Neuronal stem cell (in vitro differentiated cells): ENCODE data around the gene CHST8.

Experiments used
- DNase-seq: peaks from one replicate; pipeline ENCODE4 v3.0.0-alpha.2; 2013; ENCODE audit warnings: low spot score
- H2AFZ ChIP-seq: one replicate; pipeline ENCODE4 v1.6.1; 2013; ENCODE audit warnings: mild to moderate bottlenecking, low read length, inconsistent platforms
- H2AK5ac ChIP-seq: 2 replicates; pipeline ENCODE4 v1.6.1; 2013; ENCODE audit warnings: low read depth, mild to moderate bottlenecking, inconsistent platforms, low read length, moderate library complexity, mixed read lengths
- H2BK120ac ChIP-seq: 2 replicates; pipeline ENCODE4 v1.6.1; 2013; ENCODE audit warnings: low read depth, mild to moderate bottlenecking, inconsistent platforms, low read length, moderate library complexity, mixed read lengths
- H2BK12ac ChIP-seq: one replicate; pipeline ENCODE4 v1.6.1; 2013; ENCODE audit warnings: low read length, inconsistent platforms
- H2BK15ac ChIP-seq: 2 replicates; pipeline ENCODE4 v1.6.1; 2013; ENCODE audit warnings: mild to moderate bottlenecking, low read length, inconsistent platforms, mixed read lengths
- H2BK5ac ChIP-seq: one replicate; pipeline ENCODE4 v1.6.1; 2013; ENCODE audit warnings: inconsistent platforms, mild to moderate bottlenecking, low read length, moderate library complexity
- H3K14ac ChIP-seq: one replicate; pipeline ENCODE4 v1.6.1; 2013; ENCODE audit warnings: low read length, inconsistent platforms
- H3K18ac ChIP-seq: 2 replicates; pipeline ENCODE4 v1.6.1; 2013; ENCODE audit warnings: low read length, inconsistent platforms
- H3K23ac ChIP-seq: 2 replicates; pipeline ENCODE4 v1.6.1; 2013; ENCODE audit warnings: low read depth, mild to moderate bottlenecking, mixed read lengths, low read length, inconsistent platforms; ENCODE audit not compliant: poor library complexity
- H3K27ac ChIP-seq: replicated peaks from 3 replicates; pipeline ENCODE4 v1.5.1; 2013; ENCODE audit warnings: low read length, inconsistent platforms
- H3K27me3 ChIP-seq, 3 experiments: 2 replicates each; pipeline ENCODE4 v1.6.1; 2013; ENCODE audit warnings: low read length in 3 of 3, mild to moderate bottlenecking in 2 of 3, inconsistent platforms in 1 of 3, low read depth in 1 of 3, mixed read lengths in 1 of 3, moderate library complexity in 1 of 3; ENCODE audit not compliant: control insufficient read depth in 3 of 3, insufficient read depth in 3 of 3
- H3K36me3 ChIP-seq, 2 donors: replicated peaks in 1 of 2; 2 replicates each; pipeline ENCODE4 v1.6.1; 2013; ENCODE audit warnings: low read length in 2 of 2; ENCODE audit not compliant: control insufficient read depth in 2 of 2, insufficient read depth in 2 of 2
- H3K4ac ChIP-seq: 2 replicates; pipeline ENCODE4 v1.6.1; 2013; ENCODE audit warnings: inconsistent platforms, mild to moderate bottlenecking, low read length, moderate library complexity
- H3K4me1 ChIP-seq, 2 donors: 1 replicate in 1 of 2; 2 replicates in 1 of 2; pipeline ENCODE4 v1.6.1; 2013; ENCODE audit warnings: low read length in 2 of 2, low read depth in 1 of 2; ENCODE audit not compliant: control insufficient read depth in 2 of 2, insufficient read depth in 1 of 2
- H3K4me2 ChIP-seq: one replicate; pipeline ENCODE4 v1.6.1; 2013; ENCODE audit warnings: mild to moderate bottlenecking, low read length, inconsistent platforms; ENCODE audit not compliant: insufficient read depth, poor library complexity, severe bottlenecking
- H3K4me3 ChIP-seq, 2 donors: 2 replicates each; pipeline ENCODE4 v1.5.1; 2013; ENCODE audit warnings: low read length in 2 of 2, mild to moderate bottlenecking in 2 of 2, inconsistent platforms in 1 of 2, moderate library complexity in 1 of 2
- H3K79me1 ChIP-seq: one replicate; pipeline ENCODE4 v1.6.1; 2013; ENCODE audit warnings: low read depth, mild to moderate bottlenecking, inconsistent platforms, low read length, moderate library complexity
- H3K9ac ChIP-seq: one replicate; pipeline ENCODE4 v1.6.1; 2013; ENCODE audit warnings: mild to moderate bottlenecking, low read depth, low read length, inconsistent platforms; ENCODE audit not compliant: poor library complexity
- H3K9me3 ChIP-seq, 2 donors: replicated peaks in 1 of 2; 2 replicates each; pipeline versions ENCODE3 to v1.6.1; 2013; ENCODE audit warnings: low read length in 2 of 2, mild to moderate bottlenecking in 2 of 2, inconsistent platforms in 1 of 2, low read depth in 1 of 2, mixed read lengths in 1 of 2, moderate library complexity in 1 of 2; ENCODE audit not compliant: control insufficient read depth in 2 of 2, insufficient read depth in 1 of 2
- H4K8ac ChIP-seq: one replicate; pipeline ENCODE4 v1.6.1; 2013; ENCODE audit warnings: low read depth, mild to moderate bottlenecking, inconsistent platforms, low read length, moderate library complexity
- H4K91ac ChIP-seq: one replicate; pipeline ENCODE4 v1.6.1; 2013; ENCODE audit warnings: low read length, low read depth, mild to moderate bottlenecking, inconsistent platforms; ENCODE audit not compliant: poor library complexity
- WGBS, 2 donors: extraction: QIAGEN DNeasy Blood & Tissue Kit; methylation state at CpG; one replicate each; pipeline ENCODE4 v1.1.7; 2013; ENCODE audit warnings: missing lambda C conversion rate in 2 of 2, mixed read lengths in 1 of 2; ENCODE audit not compliant: insufficient read length in 2 of 2, insufficient replicate concordance in 1 of 2; ENCODE audit errors: extremely low coverage in 2 of 2; 5-methylcytosine and 5-hydroxymethylcytosine counted together

The CHST8 gene

DNA sequence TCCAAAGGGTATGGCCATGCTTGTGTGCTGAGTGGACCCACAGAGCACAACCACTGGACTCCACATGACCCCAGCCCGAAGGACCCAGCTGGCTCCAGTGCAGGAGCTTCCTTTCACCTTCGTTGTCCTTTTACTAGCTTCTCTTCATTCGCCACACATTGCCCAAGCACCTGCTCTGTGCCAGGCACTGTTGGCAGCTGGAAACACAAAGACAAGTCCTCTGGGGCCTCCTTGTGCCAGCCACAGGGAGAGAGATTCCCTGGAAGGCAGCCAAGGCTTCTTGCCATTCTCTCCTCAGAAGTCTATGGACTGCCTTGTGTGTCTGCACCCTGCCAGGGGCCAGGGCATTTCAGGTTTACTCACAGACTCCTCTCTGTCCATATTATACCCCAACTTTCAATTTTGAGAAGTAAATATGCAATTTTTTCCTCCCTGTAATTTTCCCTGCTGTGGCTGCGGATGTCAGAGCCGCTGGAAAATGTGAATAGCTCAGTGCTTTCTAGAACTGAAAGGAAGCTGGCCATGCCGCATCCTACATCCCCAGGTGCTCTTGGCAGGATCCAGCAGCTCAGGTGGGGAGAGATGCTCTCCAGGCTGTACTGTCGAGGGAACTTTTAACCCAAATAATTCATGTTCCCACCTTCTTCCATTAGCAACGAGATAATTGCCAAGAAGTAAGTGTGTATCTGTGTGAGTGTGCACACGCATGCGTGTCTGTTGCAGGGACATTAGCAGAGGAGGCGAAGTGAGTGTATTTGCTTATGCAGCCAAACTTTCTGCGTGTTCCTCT, 57.2 kb downstream of the CHST8 start:
- Histone ChIP-seq H4K8ac (no peak overlapping the region), H3K27ac (no peak overlapping the region), H3K9ac (no peak overlapping the region), H4K91ac (no peak overlapping the region), H3K23ac (no peak overlapping the region), H3K4ac (no peak overlapping the region), H2BK5ac (no peak overlapping the region), H3K27me3 (peaks cover 0 to 33% (median 7%) of the 10 kb centered on the region in 3 experiments), H3K14ac (no peak overlapping the region), H2AFZ (no peak overlapping the region), H2BK15ac (no peak overlapping the region), H3K4me3 (no peak overlapping the region), H3K4me1 (peaks cover 0 to 4% of the 10 kb centered on the region in 2 donors), H3K9me3 (no peaks in the 10 kb centered on the region), H3K4me2 (no peak overlapping the region), H3K36me3 (no peaks in the 10 kb centered on the region), H3K79me1 (no peaks in the 10 kb centered on the region), H2BK12ac (no peak overlapping the region), H3K18ac (no peak overlapping the region), H2BK120ac (no peak overlapping the region), H2AK5ac (no peak overlapping the region)
- no peak for DNase-seq
- no CpG with 5 or more reads among the region's 12 CpGs for WGBS, 2 donors

DNA sequence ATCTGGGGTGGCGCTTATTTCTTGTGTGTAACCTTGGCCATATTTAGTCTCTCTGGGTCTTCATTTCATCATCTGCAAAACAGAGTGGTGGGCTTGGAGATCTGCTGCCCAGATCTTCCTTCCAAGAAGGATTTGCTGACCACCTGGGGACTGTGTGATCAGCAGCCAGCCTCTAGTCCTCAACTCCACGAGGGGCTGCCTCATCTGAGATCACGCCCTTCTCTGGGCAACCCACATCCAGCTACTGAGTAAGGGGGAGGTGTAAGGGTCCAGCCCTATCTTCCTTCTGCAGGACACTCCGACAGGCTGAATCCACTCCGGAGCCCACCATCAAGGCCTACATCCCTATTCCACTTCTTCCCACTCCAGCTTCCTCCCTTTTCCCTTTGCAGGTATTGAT, 57.9 kb downstream of the CHST8 start:
- no peak overlapping the region for H2BK15ac ChIP-seq
- peaks cover 0 to 6% of the 10 kb centered on the region in 2 donors for H3K4me1 ChIP-seq
- no peaks in the 10 kb centered on the region for H3K36me3 ChIP-seq
- H3K79me1 ChIP-seq: no peaks in the 10 kb centered on the region
- H3K4ac ChIP-seq: no peak overlapping the region
- H2AK5ac ChIP-seq: no peak overlapping the region
- no peak overlapping the region for H4K8ac ChIP-seq
- H3K18ac ChIP-seq: no peak overlapping the region
- H3K4me3 ChIP-seq: no peak overlapping the region
- H2BK120ac ChIP-seq: no peak overlapping the region
- H2AFZ ChIP-seq: no peak overlapping the region
- DNase-seq: no peak
- H3K27me3 ChIP-seq: peaks cover 0 to 40% (median 8%) of the 10 kb centered on the region in 3 experiments
- no peak overlapping the region for H3K14ac ChIP-seq
- WGBS, 2 donors: no CpG with 5 or more reads among the region's 5 CpGs
- no peak overlapping the region for H2BK12ac ChIP-seq
- H4K91ac ChIP-seq: no peak overlapping the region
- no peak overlapping the region for H2BK5ac ChIP-seq
- H3K23ac ChIP-seq: no peak overlapping the region
- no peak overlapping the region for H3K27ac ChIP-seq
- H3K9me3 ChIP-seq: no peaks in the 10 kb centered on the region
- H3K4me2 ChIP-seq: no peak overlapping the region
- H3K9ac ChIP-seq: no peak overlapping the region

DNA sequence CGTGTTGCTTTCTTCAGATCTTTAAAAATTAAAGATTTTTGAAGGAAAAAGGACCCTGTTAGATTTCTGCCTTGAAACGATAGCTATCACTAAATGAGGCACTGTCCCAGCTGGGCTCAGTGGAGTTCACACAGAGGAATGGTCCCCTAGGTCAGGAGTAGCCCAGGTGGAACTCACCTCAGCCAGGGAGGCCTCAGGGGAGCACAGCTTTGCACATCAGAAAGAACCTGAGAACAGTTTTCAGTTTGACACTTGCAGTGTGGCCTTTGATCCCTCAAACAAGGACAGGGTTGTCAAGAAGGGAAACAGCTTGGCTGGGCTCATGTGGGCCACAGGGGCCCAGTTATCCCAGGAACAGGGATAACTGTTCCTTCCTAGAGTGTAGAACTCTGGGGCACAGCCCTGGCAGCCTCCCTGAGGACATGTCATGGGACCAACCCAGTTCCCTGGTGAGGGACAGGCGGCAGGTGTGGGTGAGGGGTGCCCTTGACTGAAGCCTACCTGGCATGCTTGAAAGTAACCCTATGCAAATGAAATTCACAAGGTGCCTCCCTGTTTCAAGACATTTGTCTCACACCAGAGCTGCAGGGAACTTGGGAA, 59.4 kb downstream of the CHST8 start:
- H4K8ac ChIP-seq: no peak overlapping the region
- H3K23ac ChIP-seq: no peak overlapping the region
- H3K9me3 ChIP-seq: no peaks in the 10 kb centered on the region
- H3K79me1 ChIP-seq: no peaks in the 10 kb centered on the region
- H2BK12ac ChIP-seq: no peak overlapping the region
- H3K4me3 ChIP-seq: no peak overlapping the region
- WGBS, 2 donors: no CpG with 5 or more reads among the region's 3 CpGs
- H3K27ac ChIP-seq: no peak overlapping the region
- no peak overlapping the region for H3K18ac ChIP-seq
- no peak for DNase-seq
- H4K91ac ChIP-seq: no peak overlapping the region
- H3K9ac ChIP-seq: no peak overlapping the region
- H3K14ac ChIP-seq: no peak overlapping the region
- no peak overlapping the region for H2AFZ ChIP-seq
- H2BK5ac ChIP-seq: no peak overlapping the region
- H3K4ac ChIP-seq: no peak overlapping the region
- no peaks in the 10 kb centered on the region for H3K36me3 ChIP-seq
- no peak overlapping the region for H2BK15ac ChIP-seq
- no peak overlapping the region for H2AK5ac ChIP-seq
- H3K4me2 ChIP-seq: no peak overlapping the region
- H2BK120ac ChIP-seq: no peak overlapping the region
- peaks cover 0 to 54% (median 12%) of the 10 kb centered on the region in 3 experiments for H3K27me3 ChIP-seq
- peaks cover 0 to 5% of the 10 kb centered on the region in 2 donors for H3K4me1 ChIP-seq

DNA sequence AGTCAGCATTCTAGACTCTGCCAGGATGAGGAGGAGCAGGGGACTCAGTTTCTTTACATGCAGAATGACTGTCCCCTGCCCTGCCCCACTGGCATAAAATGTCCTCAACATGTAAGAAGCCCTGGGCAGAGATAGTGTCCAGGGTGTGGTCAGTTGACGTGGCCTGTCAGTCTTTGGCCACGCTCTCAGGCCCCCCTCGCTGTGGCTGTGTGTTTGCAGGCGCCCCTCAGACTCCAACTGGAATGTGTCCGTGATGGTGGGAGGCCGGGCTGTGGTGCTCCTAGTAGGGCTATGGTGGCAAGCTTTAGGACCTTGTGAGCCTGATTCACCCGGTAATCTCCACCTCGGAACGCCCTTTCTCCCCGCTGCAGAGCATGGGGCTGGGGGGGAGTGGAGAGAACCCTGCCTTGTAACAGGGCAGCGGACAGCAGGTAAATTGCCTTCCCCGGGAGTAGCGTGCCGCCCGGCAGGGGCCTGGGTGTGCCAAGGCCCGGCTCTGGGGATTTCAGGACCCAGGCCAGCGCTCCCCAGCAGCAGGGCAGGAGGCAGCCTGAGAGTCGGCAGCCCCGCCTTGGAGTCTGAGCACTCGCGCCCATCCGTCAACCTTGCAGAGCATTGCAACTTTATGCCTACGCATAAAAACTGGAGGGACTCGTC, 62.3 kb downstream of the CHST8 start:
- no peak overlapping the region for H3K14ac ChIP-seq
- H3K9ac ChIP-seq: no peak overlapping the region
- no peak overlapping the region for H2BK15ac ChIP-seq
- no peak overlapping the region for H4K8ac ChIP-seq
- H3K18ac ChIP-seq: no peak overlapping the region
- H4K91ac ChIP-seq: no peak overlapping the region
- H2BK12ac ChIP-seq: no peak overlapping the region
- H2BK120ac ChIP-seq: no peak overlapping the region
- H3K23ac ChIP-seq: no peak overlapping the region
- peaks cover 0 to 5% of the 10 kb centered on the region in 2 donors for H3K4me1 ChIP-seq
- H3K36me3 ChIP-seq: no peaks in the 10 kb centered on the region
- WGBS, 2 donors: no CpG with 5 or more reads among the region's 24 CpGs
- H3K9me3 ChIP-seq: no peaks in the 10 kb centered on the region
- no peak overlapping the region for H3K4ac ChIP-seq
- peaks cover 0 to 76% (median 12%) of the 10 kb centered on the region in 3 experiments for H3K27me3 ChIP-seq
- H3K4me2 ChIP-seq: peak overlapping the region; percentile 40
- DNase-seq: peak; percentile 75
- no peak overlapping the region for H3K27ac ChIP-seq
- no peak overlapping the region for H2AK5ac ChIP-seq
- H3K4me3 ChIP-seq: no peak overlapping the region
- no peaks in the 10 kb centered on the region for H3K79me1 ChIP-seq
- no peak overlapping the region for H2BK5ac ChIP-seq
- no peak overlapping the region for H2AFZ ChIP-seq
